Stimulated activated CD8-positive, alpha-beta memory T cell treated with anti-CD3 and anti-CD28 coated beads, Interleukin-7, amount 100 ng/mL, for 24 hours (primary cell): ENCODE results near the gene STARD8.
"Not testable (repeated sequence)": the region's sequence is repeated elsewhere in the genome, so short reads cannot be mapped to it uniquely, and the experiment has no call there.

Experiments used
- DNase-seq: peaks from one replicate; pipeline ENCODE4 v3.0.0-alpha.2; 2020; ENCODE audit warnings: low read depth

Gene STARD8

DNA sequence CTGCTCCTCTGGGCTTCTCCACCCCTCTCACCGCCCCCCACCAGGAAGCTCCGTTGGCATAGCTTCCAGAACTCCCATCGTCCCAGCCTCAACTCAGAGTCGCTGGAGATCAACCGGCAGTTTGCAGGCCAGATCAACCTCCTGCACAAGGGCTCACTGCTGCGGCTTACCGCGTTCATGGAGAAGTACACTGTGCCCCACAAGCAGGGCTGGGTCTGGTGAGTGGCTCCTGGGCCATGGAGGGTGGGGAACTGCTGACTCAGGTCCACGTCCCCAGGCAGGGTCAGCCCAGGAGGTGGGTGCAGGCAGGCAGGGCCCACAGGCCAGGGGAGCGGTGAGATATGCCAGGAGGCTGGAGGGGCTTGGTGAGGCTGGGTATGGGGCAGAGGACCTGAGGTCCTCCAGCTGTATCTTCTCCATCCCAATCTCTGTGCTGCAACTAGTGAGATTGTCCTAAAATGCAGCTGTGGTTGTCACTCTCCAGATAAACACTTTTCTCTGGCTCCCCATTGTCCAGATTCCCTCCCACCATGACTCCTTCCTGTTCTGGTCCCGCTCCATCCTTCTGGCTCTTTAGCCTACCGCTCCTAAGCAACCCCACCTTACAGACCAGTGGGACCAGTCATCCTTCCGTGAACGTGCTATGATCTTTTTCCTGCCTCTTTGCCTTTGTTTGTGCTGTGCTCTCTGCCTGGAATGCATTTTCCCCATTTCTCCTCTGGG lies 71.9 kb downstream of the STARD8 start:
- no peak for DNase-seq

DNA sequence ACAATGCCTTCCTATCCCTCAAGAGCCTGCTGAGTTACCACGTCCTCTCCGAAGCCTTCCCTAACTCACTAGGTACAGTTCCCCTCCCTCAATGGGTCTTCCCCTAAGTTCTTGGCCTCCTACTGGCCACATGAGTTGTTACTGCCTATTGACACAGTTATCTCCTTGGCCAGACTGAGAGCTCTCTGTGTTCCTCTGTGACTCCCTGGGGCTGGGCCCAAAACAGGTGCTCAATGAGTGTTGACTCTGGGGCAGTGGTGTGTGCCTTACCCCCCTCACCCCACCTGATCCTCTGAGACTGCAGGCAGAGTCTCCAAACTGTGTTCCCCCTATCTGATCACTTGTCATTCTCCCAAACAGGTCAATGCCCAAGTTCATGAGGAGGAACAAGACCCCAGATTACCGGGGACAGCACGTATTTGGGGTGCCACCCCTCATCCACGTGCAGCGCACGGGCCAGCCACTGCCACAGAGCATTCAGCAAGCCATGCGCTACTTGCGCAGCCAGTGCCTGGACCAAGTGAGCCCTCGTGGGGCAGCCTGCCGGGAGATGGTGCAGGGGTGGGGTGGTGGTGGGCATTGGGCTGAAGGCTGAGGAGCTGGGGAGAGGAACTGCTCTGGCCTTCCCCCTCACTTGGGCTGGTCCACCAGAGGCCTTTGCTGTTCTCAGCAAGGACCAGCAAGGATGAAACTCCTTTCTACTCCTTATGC lies 72.6 kb downstream of the STARD8 start:
- DNase-seq, result no peak

DNA sequence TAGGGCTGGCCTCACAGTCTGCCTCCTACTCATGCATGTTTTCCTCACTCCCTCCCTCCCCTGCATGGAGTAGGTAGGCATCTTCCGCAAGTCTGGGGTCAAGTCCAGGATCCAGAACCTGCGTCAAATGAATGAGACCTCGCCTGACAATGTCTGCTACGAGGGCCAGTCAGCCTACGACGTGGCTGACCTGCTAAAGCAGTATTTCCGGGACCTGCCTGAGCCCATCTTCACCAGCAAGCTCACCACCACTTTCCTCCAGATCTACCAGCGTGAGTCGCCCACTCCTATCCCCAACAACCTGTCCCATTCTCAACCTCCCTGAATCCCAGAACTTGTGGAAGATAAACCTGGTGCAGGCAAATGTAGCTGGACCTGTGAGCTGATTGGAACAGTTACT lies 73.4 kb downstream of the STARD8 start:
- no peak for DNase-seq

DNA sequence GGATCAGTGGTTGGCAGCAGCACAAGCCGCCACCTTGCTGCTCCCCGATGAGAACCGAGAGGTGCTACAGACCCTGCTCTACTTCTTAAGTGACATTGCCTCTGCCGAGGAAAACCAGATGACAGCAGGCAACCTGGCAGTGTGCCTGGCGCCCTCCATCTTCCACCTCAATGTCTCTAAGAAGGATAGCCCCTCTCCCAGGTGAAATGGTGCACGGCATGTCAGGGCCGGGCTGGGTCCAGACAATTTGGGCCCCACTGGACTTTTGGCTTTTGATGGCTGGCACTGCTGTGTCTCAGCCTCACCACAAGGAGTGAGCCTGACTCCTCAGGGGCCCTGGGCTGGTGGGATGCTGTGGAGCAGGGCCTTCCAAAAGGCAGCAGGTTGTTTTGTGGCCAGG lies 74.1 kb downstream of the STARD8 start:
- DNase-seq, result no peak

DNA sequence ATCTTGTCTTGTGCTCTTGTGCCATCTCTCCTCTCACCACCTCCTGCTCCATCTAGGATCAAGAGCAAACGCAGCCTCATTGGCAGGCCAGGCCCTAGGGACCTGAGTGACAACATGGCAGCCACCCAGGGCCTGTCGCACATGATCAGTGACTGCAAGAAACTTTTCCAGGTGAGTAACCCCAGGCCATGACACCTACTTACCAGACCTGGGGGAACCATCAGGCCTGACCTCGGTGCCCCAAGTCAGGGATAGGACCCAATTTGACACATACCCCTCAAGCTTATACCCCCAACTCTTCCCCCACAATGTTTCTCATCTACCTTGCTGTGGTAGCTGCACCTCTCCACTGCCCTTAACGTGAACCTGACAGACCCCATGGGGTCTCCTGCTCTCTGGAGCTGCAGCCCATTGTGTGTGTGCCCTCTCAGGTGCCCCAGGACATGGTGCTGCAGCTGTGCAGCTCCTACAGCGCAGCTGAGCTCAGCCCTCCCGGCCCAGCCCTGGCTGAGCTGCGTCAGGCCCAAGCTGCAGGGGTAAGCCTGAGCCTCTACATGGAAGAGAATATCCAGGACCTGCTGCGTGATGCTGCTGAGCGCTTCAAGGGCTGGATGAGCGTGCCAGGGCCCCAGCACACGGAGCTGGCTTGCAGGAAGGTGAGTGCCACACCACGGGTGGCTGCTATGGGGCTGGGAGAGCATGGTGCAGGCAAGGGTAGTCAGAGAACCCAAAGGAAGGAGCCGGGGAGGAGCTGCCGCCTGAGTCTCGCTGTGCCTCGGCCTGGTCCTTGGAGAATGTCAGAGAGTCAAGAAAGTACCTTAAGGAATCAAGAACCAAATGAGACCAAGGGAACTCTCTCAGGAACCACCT lies 74.8 kb downstream of the STARD8 start:
- no peak for DNase-seq

DNA sequence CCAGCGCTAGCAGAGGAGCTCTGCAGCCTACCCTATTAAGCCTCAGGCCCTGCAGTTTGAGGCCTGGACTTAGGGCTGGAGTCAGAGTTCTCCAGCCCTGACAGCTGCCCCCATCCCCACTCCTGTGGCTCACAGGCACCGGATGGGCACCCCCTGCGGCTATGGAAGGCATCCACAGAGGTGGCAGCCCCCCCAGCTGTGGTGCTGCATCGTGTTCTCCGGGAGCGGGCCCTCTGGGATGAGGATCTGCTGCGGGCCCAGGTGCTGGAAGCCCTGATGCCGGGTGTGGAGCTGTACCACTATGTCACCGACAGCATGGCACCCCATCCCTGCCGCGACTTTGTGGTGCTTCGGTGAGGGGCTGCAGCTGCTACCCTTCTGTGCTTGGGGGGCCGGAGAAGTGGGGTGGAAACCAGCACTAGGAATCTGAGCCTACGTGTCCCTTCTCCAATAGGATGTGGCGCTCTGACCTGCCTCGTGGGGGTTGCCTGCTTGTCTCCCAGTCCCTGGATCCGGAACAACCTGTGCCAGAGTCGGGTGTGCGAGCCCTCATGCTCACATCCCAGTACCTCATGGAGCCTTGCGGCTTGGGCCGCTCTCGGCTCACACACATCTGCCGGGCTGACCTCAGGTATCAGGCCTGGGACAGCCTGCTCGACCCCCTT lies 76.2 kb downstream of the STARD8 start:
- no peak for DNase-seq

DNA sequence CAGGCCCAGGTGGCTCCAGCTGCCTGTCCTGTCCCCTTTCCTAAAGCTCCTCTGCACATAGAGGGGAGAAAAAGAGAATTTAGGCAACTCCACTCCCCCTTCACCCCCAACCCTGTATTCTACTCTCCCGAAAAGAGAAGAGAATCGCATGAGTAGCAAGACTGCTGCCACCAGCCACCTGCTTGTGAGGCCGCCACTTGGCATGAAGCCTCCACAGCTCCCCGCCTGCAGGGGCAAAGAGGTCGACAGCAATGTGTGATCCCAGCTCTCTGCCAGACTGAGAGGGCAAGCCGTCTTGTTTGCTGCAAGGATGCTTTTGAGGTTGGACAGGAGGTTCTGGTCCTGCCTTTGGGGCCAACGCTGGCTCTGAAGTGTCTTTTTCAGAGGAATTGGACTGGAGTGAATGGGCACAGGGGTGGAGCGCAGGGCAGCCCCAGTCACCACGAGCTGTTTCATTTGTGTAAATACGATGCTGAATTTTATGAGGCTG lies 77.1 kb downstream of the STARD8 start:
- DNase-seq, result no peak

DNA sequence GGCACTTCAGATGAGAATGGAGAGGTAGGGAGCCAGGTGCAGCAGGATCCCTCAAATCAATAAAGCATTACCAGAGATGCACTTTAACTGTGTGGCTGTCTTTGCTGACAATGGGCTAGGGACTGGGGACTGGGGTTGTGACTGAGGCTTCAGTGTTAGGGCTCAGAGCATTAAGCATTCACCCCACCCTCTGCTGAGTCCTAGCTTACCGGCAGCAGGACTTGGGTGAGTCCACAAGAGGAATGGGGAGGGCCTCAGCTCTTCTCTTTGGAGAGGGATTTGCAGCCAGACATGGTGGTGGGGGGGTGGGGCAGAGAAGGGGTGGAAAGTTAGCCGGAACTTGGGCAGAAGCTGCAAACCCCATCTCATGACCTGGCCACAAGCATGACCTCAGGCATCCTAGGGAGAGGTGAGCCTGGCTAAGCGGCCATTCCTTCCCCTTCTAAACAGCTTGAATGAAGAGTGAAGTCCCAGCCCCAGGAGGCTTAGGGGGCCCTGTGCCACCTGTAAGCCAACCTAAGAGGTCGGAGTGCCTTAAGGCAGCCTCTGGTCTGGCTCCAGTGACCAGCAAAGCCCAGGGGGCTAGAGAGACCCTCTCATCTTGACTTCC lies 78.4 kb downstream of the STARD8 start:
- no peak for DNase-seq

DNA sequence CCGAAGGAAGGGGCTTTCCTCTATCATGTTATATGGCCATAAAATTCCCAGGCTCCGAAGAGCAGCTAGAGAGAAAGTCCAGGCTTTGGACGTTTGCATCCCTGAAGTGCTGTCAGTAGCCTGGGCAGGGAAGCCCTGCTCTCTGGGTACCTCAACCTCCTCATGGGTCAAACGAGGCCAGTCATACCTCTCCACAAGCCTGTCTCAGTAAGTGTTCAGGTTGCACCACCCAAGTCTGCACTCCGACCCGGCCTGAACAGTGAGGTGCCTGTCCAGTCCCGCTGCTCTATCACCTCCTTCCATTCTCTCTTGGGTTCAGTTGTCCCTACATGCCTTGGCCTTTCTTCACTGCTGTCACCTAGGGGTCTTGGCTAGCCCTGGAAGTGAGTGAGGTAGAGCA lies 78.9 kb downstream of the STARD8 start:
- DNase-seq, result no peak

DNA sequence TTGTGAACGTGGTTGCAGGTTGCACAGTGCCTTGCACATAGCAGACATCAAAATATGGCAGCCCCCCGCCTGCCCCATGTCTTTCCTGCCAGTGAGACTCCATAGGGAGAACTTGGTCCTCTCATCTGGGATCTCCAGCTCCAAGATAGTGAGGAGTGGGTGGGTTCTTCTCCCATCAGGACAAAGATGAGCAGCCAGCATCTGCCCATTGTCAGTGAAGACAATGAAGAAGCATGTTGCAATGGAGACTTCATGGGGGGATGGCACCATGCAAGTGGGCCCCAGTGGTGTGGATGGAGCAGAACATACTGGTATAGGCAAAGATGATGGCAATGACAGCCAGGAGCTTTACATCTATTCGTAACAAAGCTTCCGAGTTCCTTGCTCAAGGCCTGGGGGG lies 80.2 kb downstream of the STARD8 start:
- DNase-seq, result no peak

DNA sequence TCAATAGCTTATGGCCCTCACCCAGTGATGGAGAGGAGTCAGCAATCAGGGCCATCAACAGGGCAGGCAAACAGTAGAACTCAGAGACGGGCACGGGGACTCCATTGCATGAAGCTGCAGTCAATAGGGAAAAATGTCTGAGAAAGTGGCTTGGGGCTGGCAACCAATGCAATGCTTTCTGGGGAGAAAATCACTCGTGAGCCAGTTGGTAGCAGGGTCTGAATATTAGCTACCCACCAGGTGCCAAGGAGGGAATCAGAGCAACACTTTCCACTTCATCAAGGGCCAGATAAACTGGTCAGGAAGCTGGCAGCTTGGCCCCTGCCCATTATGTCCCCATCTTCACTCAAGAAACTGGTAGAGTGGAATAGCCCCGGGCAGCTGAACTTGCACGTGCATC lies 80.7 kb downstream of the STARD8 start:
- no peak for DNase-seq

DNA sequence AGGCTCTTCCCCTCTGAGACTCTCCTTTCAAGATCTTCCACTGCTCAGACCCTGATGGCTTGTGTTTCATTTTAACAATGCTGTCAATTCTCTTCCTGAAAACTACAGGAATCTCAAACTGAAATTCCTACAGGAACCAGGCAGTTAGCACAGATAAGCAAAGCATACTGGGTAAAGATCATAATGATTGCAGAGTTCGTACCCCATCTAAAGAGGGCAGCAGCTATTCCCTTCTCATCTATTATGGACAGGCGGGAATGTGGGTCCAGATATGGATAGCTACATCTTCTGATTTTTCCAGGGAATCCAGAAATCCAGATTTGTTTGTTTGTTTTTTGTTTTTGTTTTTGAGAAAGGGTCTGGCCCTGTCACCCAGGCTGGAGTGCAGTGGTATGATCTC lies 83.8 kb downstream of the STARD8 start:
- DNase-seq, result no peak

DNA sequence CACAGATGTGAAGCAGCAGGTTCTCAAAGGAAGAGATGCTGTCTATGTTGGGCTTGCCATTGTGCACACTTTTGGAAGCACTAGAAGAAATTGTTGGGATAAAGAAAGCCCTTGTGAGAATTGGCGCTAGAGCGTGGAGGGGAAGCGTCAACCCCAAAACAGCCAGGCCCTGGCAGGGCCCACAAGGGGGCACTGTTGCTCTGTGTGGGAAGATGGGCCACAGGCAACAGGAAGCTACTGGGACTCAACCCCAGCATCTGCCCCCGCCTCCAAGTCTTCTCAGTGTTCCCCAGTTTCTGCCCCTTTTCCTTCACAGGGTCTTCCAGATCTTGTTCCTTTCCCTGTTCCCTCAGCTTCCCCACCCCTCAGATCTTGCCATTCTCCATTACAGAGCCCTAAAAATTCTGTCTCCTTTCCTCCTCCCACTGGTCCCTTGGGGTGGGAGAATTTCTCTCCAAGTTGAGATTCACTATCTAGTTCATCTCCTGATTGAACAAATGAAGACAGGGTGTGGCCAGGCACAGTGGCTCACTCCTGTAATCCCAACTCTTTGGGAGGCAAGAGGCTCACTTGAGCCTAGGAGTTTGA lies 85.5 kb downstream of the STARD8 start:
- DNase-seq, result peak; percentile 16

DNA sequence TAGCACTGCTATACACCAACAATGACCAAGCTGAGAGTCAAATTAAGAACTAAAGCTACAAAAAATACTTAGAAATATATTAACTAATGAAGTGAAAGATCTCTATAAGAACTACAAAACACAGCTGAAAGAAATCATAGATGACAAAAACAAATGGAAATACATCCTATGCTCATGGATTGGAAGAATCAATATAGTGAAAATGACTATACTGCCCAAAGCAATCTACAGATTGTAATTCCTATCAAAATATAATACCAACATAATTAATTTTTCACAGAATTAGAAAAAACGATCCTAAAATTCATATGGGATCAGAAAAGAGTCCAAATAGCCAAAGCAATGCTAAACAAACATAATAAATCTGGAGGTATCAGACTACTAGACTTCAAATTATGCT lies 87.8 kb downstream of the STARD8 start:
- DNase-seq, result no peak

DNA sequence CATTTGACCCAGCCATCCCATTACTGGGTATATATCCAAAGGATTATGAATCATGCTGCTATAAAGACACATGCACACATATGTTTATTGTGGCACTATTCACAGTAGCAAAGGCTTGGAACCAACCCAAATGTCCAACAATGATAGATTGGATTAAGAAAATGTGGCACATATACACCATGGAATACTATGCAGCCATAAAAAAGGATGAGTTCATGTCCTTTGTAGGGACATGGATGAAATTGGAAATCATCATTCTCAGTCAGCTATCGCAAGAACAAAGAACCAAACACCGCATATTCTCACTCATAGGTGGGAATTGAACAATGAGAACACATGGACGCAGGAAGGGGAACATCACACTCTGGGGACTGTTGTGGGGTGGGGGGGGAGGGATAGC lies 94.4 kb downstream of the STARD8 start:
- not testable (repeated sequence) for DNase-seq

DNA sequence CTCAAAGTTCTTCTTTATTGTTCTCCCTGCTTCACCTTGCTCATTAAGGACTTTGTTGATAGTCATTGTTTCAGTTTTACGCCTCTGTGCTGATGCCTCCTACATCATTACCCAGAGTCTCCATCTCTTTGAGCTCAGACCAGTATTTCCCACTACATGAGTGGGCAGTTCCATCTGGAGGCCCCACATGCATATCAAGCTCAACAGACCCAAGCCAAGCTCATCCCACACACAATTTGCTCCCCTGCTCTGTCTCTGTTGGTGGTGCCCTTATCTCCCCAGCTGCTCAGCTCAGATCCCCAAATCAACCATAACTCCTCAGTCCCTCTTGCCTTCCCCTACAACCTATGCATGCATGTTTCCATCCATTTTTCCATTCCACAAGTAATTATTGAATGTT lies 96.3 kb downstream of the STARD8 start:
- DNase-seq, result no peak

DNA sequence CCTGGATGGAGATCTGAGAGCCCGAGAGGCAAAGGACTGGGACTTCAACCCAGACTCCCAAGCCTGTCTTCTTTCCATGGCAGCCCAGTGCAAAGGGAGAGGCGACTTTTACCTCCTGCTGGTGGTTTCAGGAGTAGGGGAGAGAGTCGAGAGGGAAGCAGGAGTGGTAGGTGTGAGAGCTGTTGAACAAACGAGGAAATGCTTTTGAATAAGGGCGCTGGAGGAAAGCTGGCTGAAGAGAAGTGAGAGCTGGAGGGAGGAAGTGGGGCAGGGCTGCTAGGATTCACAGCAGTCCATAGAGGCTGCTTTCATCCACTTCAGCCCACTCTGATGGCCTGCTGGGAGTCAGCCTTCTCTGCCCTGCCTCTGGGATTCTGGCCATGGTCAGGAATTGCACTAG lies 99.5 kb downstream of the STARD8 start:
- DNase-seq, result no peak

DNA sequence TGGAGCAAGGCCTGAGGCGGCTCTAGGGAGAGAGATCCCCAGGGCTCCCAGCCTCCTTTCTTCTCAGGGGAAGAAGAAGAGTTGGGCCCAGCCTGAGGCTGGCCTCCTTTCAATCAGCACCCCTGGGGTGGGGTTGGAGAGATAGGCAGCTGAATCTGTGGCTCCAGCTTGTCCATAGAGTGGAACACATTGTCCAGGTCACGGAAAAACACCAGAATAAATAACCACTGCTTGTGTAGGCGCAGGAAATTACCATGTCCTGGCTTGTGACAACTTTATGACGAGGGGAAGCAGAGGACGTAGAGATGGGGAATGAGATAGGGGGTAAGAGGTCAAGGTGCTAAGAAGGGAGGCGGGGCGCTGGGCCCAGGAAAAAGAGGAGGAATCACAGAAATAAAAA lies 100.6 kb downstream of the STARD8 start:
- DNase-seq, result no peak

DNA sequence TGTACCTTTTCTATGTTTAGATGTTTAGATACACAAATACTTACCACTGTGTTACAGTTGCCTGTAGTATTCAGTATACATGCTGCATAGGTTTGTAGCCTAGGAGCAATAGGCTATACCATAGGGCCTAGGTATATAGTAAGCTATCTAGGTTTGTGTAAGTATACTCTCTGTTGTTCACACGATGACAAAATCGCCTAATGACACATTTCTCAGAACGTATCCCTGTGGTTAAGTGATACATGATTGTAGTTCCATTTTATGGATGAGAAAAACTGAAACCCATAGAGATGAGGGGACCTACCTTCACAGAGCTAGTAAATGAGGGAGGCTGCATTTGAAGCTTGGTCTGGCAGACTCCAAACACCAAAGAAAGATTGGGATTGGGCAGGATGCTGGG lies 102.0 kb downstream of the STARD8 start:
- DNase-seq, result no peak

DNA sequence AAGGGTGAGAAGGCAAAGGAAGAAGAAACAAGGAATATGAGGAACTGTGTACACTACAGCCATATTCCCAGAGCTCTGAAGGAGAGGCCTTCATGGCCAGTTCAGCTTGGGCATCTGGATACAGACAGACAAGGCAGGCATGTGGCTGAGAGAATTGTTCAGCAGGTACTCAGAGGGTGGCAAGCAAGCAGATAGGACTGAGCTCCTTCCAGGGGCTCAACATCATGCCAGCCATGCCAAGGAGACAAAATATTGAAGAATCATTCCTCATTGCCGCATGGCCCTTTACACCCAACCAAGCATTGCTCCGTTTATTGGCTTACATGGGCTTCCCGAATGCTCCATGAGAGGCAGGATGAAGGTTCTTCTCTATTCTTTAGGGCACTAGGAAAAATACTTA lies 102.8 kb downstream of the STARD8 start:
- DNase-seq, result no peak

DNA sequence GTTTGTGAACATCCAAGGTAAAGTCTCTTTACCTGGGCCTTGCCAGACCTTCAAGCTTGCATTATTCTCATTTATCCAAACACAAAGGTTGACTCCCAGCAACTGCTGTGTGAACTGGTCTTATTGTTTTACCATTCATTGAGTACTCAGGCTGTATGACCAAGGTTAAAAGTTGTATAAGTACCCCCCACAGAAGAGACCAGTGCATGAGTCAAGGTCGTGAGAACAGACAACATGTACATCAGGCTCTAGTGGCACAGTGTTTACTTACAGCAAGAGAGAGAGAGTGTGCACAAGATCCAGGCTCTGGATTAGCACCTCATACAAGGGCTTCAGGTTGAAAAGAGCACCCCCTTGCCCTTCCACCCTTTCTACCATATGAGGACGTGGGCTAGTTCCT lies 103.9 kb downstream of the STARD8 start:
- DNase-seq, result no peak
